ENCODE results near the gene THEM4.
A peak's percentile ranks its signal among the peaks of the same experiment; 100 is the strongest.

Gene THEM4

GRCh38 chr1:151909167-151910149 lies at the start of gene THEM4:
Gene THEM4, minus strand, starts transcription at chr1:151909511. Its CDS starts 53 bp downstream, at chr1:151909458.
- peak; percentile 85 for DNase-seq (ENCODE audit: low read depth)

GRCh38 chr1:151958959-151959358 lies 49.6 kb upstream of the THEM4 start:
- DNase-seq (ENCODE audit: low read depth) = no peak

- no peak for DNase-seq (ENCODE audit: low read depth)
Observed at GRCh38 chr1:151956957-151957497, 47.7 kb upstream of the THEM4 start.

GRCh38 chr1:151953409-151954094 lies 44.2 kb upstream of the THEM4 start:
- DNase-seq (ENCODE audit: low read depth) = no peak

- DNase-seq (ENCODE audit: low read depth) = no peak
Observed at GRCh38 chr1:151952811-151953210, 43.5 kb upstream of the THEM4 start.

- DNase-seq (ENCODE audit: low read depth) = no peak
Observed at GRCh38 chr1:151949371-151950193, 40.3 kb upstream of the THEM4 start.

GRCh38 chr1:151948506-151948905 lies 39.2 kb upstream of the THEM4 start:
- no peak for DNase-seq (ENCODE audit: low read depth)

- no peak for DNase-seq (ENCODE audit: low read depth)
Observed at GRCh38 chr1:151947140-151947539, 37.8 kb upstream of the THEM4 start.

GRCh38 chr1:151945725-151946722 lies 36.7 kb upstream of the THEM4 start:
- peak; percentile 77 for DNase-seq (ENCODE audit: low read depth)

- no peak for DNase-seq (ENCODE audit: low read depth)
Observed at GRCh38 chr1:151944857-151945575, 35.7 kb upstream of the THEM4 start.

GRCh38 chr1:151944126-151944856 lies 35.0 kb upstream of the THEM4 start:
- DNase-seq (ENCODE audit: low read depth) = no peak

- DNase-seq (ENCODE audit: low read depth) = no peak
Observed at GRCh38 chr1:151943591-151943990, 34.3 kb upstream of the THEM4 start.

- no peak for DNase-seq (ENCODE audit: low read depth)
Observed at GRCh38 chr1:151942882-151943281, 33.6 kb upstream of the THEM4 start.

- DNase-seq (ENCODE audit: low read depth) = no peak
Observed at GRCh38 chr1:151940541-151940940, 31.2 kb upstream of the THEM4 start.

GRCh38 chr1:151939779-151940178 lies 30.5 kb upstream of the THEM4 start:
- no peak for DNase-seq (ENCODE audit: low read depth)

- DNase-seq (ENCODE audit: low read depth) = no peak
Observed at GRCh38 chr1:151939141-151939540, 29.8 kb upstream of the THEM4 start.

GRCh38 chr1:151936653-151937052 lies 27.3 kb upstream of the THEM4 start:
- no peak for DNase-seq (ENCODE audit: low read depth)

- DNase-seq (ENCODE audit: low read depth) = no peak
Observed at GRCh38 chr1:151935894-151936602, 26.7 kb upstream of the THEM4 start.

- DNase-seq (ENCODE audit: low read depth) = no peak
Observed at GRCh38 chr1:151935154-151935553, 25.8 kb upstream of the THEM4 start.

Data from stimulated activated CD8-positive, alpha-beta memory T cell treated with anti-CD3 and anti-CD28 coated beads, Interleukin-12 subunit alpha, Interleukin-12 subunit beta, amount 100 ng/mL, for 1 hour (primary cell).